Keratinocyte (primary cell): ENCODE measurements around the gene ARMH1. TPM values are rescaled to one million over a fixed set of nuclear protein-coding genes. Genes with fewer than 3 reads are reported as not detected.

Experiments used
- DNase-seq: peaks from one replicate; pipeline ENCODE4 v3.0.0-alpha.2; 2011; ENCODE audit warnings: low read depth, missing footprints, low spot score
- FAIRE-seq: peaks from 2 replicates; lab custom pipeline; 2011; peaks lifted over from hg19 to GRCh38; lab: Jason Lieb, UNC
- H2AFZ ChIP-seq: 2 replicates; pipeline ENCODE4 v1.6.0; 2012; ENCODE audit warnings: low read length, control low read depth, inconsistent platforms; ENCODE audit not compliant: control insufficient read depth
- H3K27ac ChIP-seq: 2 replicates; pipeline ENCODE4 v1.5.1; 2011; ENCODE audit warnings: low read length; ENCODE audit not compliant: control insufficient read depth, insufficient read depth
- H3K27me3 ChIP-seq: 3 replicates; pipeline ENCODE4 v1.6.0; 2011; ENCODE audit warnings: low read length; ENCODE audit not compliant: control insufficient read depth, insufficient read depth; ENCODE audit errors: extremely low read depth
- H3K36me3 ChIP-seq, 2 experiments: 2 replicates in 1 of 2; 3 replicates in 1 of 2; pipeline ENCODE4 v1.5.1; 2011; ENCODE audit warnings: low read length in 2 of 2, mild to moderate bottlenecking in 1 of 2; ENCODE audit not compliant: control insufficient read depth in 2 of 2, insufficient read depth in 2 of 2; ENCODE audit errors: extremely low read depth in 1 of 2
- H3K4me1 ChIP-seq: 3 replicates; pipeline ENCODE4 v1.5.1; 2011; ENCODE audit warnings: low read length; ENCODE audit not compliant: control insufficient read depth, insufficient read depth; ENCODE audit errors: extremely low read depth
- H3K4me2 ChIP-seq: 3 replicates; pipeline ENCODE4 v1.6.0; 2011; ENCODE audit warnings: low read depth, low read length; ENCODE audit not compliant: control insufficient read depth, insufficient read depth; ENCODE audit errors: extremely low read depth
- H3K4me3 ChIP-seq, 3 experiments: fragments of 200-600 bp in 1 of 3; sonication (generic) in 1 of 3; 2 replicates in 2 of 3; 3 replicates in 1 of 3; pipeline ENCODE4 v1.5.1; 2011 to 2016; ENCODE audit warnings: low read length in 3 of 3, mild to moderate bottlenecking in 3 of 3, control low read depth in 2 of 3, inconsistent platforms in 1 of 3, low read depth in 1 of 3, mixed read lengths in 1 of 3, mixed run types in 1 of 3, moderate library complexity in 1 of 3; ENCODE audit not compliant: control insufficient read depth in 2 of 3, insufficient read depth in 2 of 3; ENCODE audit errors: extremely low read depth in 1 of 3
- H3K79me2 ChIP-seq: 2 replicates; pipeline ENCODE4 v1.6.0; 2012; ENCODE audit warnings: low read length; ENCODE audit not compliant: control insufficient read depth, insufficient read depth
- H3K9ac ChIP-seq: 3 replicates; pipeline ENCODE4 v1.6.0; 2011; ENCODE audit warnings: low read length; ENCODE audit not compliant: control insufficient read depth, insufficient read depth; ENCODE audit errors: extremely low read depth
- H3K9me1 ChIP-seq: 3 replicates; pipeline ENCODE4 v1.6.0; 2011; ENCODE audit warnings: low read length; ENCODE audit not compliant: control insufficient read depth, insufficient read depth; ENCODE audit errors: extremely low read depth
- H3K9me3 ChIP-seq: 2 replicates; pipeline ENCODE4 v1.5.1; 2012; ENCODE audit warnings: low read depth, low read length; ENCODE audit not compliant: control insufficient read depth
- H4K20me1 ChIP-seq: 3 replicates; pipeline ENCODE4 v1.6.0; 2011; ENCODE audit warnings: low read length; ENCODE audit not compliant: control insufficient read depth, insufficient read depth; ENCODE audit errors: extremely low read depth
- EZH2 ChIP-seq: IDR thresholded peaks from one replicate; pipeline ENCODE4 v1.6.1; 2012; ENCODE audit warnings: inconsistent platforms, mild to moderate bottlenecking, low read length, moderate library complexity
- dilution Hi-C: fragments of 300-500 bp; cut with MboI; formaldehyde crosslinking; loops from one replicate; pipeline ENCODE4 v1.7.0; 2020; ENCODE audit warnings: low sequenced_read_pairs; ENCODE audit not compliant: extremely low pct_ligation_motif_present
- polyA plus RNA-seq, 5 experiments: library from polyadenylated mRNA; depleted of rRNA in 3 of 5; stranded (reverse) in 3 of 5; stranded (forward) in 1 of 5; unstranded in 1 of 5; fragments of >200 nt; gene quantifications; 1 replicate in 1 of 5; 2 replicates in 3 of 5; 3 replicates in 1 of 5; pipeline versions ENCODE4 v1.2.1 to v1.2.3, GENCODE V29; 2011 to 2012; ENCODE audit warnings: missing spikeins in 2 of 5, low read depth in 1 of 5, low replicate concordance in 1 of 5
- TF ChIP-seq, protein P1 (sequence below), 3 experiments: IDR thresholded peaks in 1 of 3; conservative IDR thresholded peaks in 1 of 3; optimal IDR thresholded peaks in 1 of 3; 2 replicates in 2 of 3; 3 replicates in 1 of 3; pipeline versions ENCODE3 to v1.5.1; 2011; ENCODE audit warnings: low read length in 3 of 3, mild to moderate bottlenecking in 3 of 3, moderate library complexity in 2 of 3, control low read depth in 1 of 3, inconsistent platforms in 1 of 3; ENCODE audit not compliant: insufficient read depth in 2 of 3; ENCODE audit errors: extremely low read depth in 1 of 3

ARMH1 gene
- polyA plus RNA-seq, 1 donor (not counting 4 experiments of a cell fraction or from before 2014, with no cell fraction given), result 0.22 TPM

DNA sequence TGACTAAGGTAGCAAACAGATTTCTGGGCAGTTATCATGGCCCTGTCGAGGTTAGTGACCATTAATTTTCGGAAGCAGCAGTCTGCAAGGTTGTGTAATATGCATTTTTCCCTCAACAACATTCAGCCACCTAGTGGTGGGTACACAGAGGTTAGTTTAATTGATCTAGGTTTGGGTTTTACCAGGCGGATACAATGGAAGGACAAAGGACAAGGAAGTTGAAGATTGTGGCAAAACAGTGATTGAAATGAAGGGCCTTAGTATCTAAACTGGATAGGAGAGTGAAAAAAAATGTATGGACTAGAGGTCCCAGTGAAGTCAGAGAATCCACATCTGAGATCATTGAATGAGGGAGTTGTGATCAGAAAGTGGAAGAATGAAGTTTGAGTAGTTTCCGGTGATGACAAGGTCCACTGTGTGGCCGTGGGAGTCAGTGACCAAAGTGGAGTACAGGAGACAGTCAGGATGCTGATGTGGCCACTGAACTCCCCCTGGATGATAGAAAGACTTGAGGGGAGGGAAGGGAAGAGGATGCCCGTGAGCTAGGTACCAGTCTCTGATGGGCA is 2.8 kb downstream of the ARMH1 start:
- H3K9me3 ChIP-seq, result no peaks in the 10 kb centered on the region
- peaks cover 17% of the 10 kb centered on the region for H3K4me1 ChIP-seq
- H3K36me3 ChIP-seq, result peaks cover 0 to 2% of the 10 kb centered on the region in 2 experiments
- dilution Hi-C loops, result no loop called here
- no peaks in the 10 kb centered on the region for H3K27me3 ChIP-seq
- H3K9me1 ChIP-seq, result peaks cover 2% of the 10 kb centered on the region
- H3K27ac ChIP-seq, result no peak overlapping the region
- no peaks in the 10 kb centered on the region for H4K20me1 ChIP-seq
- TF ChIP-seq, protein P1, sequence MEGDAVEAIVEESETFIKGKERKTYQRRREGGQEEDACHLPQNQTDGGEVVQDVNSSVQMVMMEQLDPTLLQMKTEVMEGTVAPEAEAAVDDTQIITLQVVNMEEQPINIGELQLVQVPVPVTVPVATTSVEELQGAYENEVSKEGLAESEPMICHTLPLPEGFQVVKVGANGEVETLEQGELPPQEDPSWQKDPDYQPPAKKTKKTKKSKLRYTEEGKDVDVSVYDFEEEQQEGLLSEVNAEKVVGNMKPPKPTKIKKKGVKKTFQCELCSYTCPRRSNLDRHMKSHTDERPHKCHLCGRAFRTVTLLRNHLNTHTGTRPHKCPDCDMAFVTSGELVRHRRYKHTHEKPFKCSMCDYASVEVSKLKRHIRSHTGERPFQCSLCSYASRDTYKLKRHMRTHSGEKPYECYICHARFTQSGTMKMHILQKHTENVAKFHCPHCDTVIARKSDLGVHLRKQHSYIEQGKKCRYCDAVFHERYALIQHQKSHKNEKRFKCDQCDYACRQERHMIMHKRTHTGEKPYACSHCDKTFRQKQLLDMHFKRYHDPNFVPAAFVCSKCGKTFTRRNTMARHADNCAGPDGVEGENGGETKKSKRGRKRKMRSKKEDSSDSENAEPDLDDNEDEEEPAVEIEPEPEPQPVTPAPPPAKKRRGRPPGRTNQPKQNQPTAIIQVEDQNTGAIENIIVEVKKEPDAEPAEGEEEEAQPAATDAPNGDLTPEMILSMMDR (optimal IDR thresholded peaks at IDR 0.05 in 1 of 3, IDR thresholded peaks at IDR 0.05 in 1 of 3, conservative IDR thresholded peaks at IDR 0.05 in 1 of 3; ENCODE audit: extremely low read depth in 1 of 3, insufficient read depth in 2 of 3, low read length in 3 of 3), result peak; percentile 28 to 63 (median 44)
- no peak for TF ChIP-seq EZH2
- DNase-seq (no peak), FAIRE-seq (no peak)
- H3K4me2 ChIP-seq, result no peak overlapping the region
- no peak overlapping the region for H3K4me3 ChIP-seq
- no peak overlapping the region for H3K9ac ChIP-seq
- no peak overlapping the region for H2AFZ ChIP-seq
- no peaks in the 10 kb centered on the region for H3K79me2 ChIP-seq

- Histone ChIP-seq H3K9ac (no peak overlapping the region), H3K27me3 (no peaks in the 10 kb centered on the region), H3K9me3 (no peaks in the 10 kb centered on the region), H4K20me1 (no peaks in the 10 kb centered on the region), H3K79me2 (no peaks in the 10 kb centered on the region), H3K36me3 (peaks cover 0 to 2% of the 10 kb centered on the region in 2 experiments), H3K4me3 (no peak overlapping the region), H3K4me2 (no peak overlapping the region), H3K9me1 (peaks cover under 1% of the 10 kb centered on the region), H3K27ac (no peak overlapping the region), H2AFZ (no peak overlapping the region), H3K4me1 (peaks cover 10% of the 10 kb centered on the region)
- no peak for TF ChIP-seq EZH2
- TF ChIP-seq, protein P1 (optimal IDR thresholded peaks at IDR 0.05 in 1 of 3, IDR thresholded peaks at IDR 0.05 in 1 of 3, conservative IDR thresholded peaks at IDR 0.05 in 1 of 3; ENCODE audit: extremely low read depth in 1 of 3, insufficient read depth in 2 of 3, low read length in 3 of 3), result no peak
- FAIRE-seq (no peak), DNase-seq (no peak)
- dilution Hi-C loops, result no loop called here
Measured at GRCh38 chr1:44678120-44678519, 3.6 kb downstream of the ARMH1 start.
